Adipose tissue (tissue), 3 donors: ENCODE data around the gene MYEOV. TPM values are rescaled to one million over a fixed set of nuclear protein-coding genes. Genes with fewer than 3 reads are reported as not detected.

ENCODE experiments used
- H3K27ac ChIP-seq: one replicate; pipeline ENCODE4 v1.5.1; 2013; ENCODE audit warnings: low read depth, low read length
- WGBS, 3 donors: extraction: QIAGEN DNeasy Blood & Tissue Kit; methylation state at CpG; one replicate each; pipeline ENCODE4 v1.1.7; 2013; 5-methylcytosine and 5-hydroxymethylcytosine counted together
- polyA plus RNA-seq, 3 donors: library from polyadenylated mRNA; stranded (reverse); fragments of 200-250 nt; gene quantifications; one replicate each; pipeline ENCODE4 v1.2.3, GENCODE V29; 2013
- donor health status: healthy with polysubstance abuse.
- donor health status: Bipolar disorder and iron deficiency.
- donor health status: healthy.

Gene MYEOV
- polyA plus RNA-seq, 3 donors: 0.44 to 15.9 (median 0.79) TPM

DNA sequence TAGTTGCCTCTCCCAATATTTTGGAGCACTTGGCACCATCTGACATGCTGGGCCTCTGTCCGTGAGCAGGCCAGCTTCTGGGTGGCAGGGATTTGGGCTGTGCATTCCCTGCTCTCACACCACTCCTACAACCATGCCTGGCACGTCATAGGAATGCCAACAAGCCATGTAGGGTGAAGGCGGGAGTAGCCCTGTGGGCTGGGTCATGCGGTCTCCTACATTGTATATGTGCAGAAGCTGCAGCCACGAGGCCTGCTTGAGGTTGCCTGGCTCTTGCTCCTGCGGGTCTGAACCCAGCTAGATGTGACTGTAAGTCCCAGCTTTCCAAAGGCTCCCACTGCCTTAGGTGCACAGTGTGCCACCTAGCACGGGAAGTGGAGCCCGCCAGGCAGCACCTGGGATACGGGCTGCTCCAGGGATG lies 14.5 kb downstream of the MYEOV start:
- 94 to 96% (median 95%) methylated on average over 9 of the region's 9 CpGs for WGBS, 3 donors
- H3K27ac ChIP-seq: no peak overlapping the region

DNA sequence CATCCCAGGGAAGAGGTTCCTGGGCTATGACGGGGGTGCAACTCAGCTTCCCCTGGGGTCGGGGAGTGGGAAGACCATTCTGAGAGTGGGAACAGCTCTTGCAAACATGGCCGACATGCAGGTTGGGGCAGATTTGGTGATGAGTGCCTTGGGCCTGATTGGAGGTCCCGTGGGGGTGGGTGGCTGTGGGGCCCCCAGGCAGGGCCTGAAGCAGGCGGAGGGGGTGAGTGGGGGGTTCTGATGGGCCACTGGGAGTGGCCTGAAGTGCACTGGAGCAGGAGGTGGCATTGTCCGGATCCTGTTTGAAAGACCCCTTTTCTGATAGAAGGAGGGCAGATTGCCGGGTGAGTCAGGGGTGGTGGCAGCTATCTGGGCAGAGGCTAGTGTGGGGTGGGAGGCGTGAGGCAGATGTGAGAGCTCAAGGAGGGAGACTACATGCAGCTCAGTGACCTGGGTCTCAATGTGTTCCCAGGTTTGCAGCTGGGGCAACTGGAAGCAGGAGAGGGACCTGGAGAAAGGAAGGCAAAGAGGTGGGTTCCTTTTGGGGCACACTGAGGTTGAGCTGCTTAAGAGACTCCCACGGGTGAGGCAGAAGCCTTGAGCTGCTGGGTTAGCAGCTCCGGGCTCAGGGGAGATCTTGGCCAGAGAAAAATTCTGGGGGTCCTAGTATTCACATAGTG lies 15.1 kb downstream of the MYEOV start:
- WGBS, 3 donors: 94 to 96% (median 96%) methylated on average over 10 of the region's 10 CpGs
- no peak overlapping the region for H3K27ac ChIP-seq

DNA sequence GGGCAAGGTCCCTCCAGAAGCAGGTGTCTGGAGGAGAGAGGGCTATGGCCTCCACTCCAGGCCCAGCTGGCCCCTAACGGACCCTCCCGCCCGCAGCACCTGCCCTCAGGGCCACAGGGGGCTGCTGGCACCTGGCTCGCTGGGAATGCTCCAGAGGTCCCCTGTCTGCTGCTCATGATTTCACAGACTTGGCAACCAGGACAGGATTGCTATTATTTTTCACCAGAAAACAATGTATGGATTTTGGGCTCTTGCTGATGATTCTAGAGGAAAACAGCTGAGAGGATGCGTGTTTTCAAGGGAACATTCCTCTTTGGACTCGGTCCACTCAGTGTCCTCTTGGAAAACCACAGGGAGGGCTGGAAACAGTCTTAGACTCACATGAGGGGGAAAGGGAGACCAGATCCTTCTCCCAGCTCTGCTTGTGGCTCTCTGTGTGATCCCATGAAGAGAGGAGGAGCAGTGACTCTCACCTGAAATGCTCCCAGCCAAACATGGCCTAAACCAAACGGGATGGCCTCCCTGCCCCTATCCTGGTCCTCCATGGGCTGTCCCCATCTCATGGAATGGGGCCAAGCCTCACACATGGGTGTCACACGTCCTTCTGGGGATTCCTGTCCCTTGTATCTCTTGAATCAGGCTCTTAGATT lies 15.8 kb downstream of the MYEOV start:
- no peak overlapping the region for H3K27ac ChIP-seq
- WGBS, 3 donors: 77 to 86% (median 82%) methylated on average over 8 of the region's 8 CpGs

DNA sequence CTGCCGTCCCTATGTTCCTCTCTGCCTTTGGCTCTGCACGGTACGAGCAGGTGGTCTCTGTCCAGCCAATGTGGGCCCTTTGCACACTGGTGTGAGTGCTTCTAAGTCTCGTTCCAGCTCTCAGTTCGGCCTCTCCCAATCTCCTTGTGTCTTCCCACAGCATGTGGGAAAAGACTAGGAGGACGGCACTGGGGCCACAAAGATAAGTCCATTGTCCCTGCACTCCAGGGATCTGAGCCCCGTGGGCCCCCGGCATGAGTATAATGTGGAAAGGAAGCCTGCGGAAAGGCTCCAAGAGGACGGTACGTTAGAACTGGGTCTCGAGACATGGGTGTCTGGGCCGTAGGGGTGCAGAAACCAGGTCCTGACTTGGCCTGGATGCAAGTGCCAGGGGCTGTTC lies 16.4 kb downstream of the MYEOV start:
- WGBS, 3 donors: 86 to 94% (median 94%) methylated on average over 13 of the region's 13 CpGs
- no peak overlapping the region for H3K27ac ChIP-seq

DNA sequence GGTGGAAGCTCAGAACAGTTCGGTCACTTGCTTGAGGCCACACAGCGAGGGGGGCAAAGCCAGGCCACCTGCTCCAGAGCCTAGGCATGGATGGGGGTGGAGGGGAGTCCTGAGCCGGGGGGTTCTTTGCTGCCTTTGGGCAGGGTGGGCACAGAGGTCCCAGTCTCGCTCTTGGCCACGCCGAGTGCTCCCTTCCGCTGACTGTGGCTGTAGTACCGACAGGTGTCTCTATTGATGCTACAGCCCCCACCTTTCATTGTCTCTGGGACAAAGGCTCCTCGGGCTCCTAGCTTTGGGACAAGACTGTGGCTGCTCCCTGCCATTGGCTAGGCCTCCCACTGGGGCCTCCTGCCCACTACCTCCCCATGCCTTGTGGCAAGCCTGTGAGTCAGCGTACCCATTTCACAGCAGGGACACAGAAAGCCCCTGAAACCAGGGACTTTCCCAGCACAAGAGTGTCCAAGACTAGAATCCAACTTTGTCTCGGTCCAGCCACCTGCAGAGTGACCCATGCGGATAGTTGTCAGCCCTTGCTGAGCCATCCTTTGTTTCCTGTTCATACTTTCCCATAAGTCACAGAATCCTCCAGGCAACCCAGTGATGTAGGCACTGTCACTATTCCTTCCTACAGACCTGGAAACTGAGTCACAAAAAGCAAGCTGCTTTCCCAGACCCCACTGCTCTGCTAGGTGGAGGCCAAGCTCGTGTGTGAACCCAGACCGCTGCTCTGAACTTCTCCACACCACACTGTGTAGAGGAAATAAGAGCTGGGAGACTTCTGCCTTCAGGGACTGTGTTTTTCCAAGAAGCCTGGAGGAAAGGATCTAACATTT lies 17.2 kb downstream of the MYEOV start:
- H3K27ac ChIP-seq: no peak overlapping the region
- 78 to 90% (median 85%) methylated on average over 14 of the region's 14 CpGs for WGBS, 3 donors

DNA sequence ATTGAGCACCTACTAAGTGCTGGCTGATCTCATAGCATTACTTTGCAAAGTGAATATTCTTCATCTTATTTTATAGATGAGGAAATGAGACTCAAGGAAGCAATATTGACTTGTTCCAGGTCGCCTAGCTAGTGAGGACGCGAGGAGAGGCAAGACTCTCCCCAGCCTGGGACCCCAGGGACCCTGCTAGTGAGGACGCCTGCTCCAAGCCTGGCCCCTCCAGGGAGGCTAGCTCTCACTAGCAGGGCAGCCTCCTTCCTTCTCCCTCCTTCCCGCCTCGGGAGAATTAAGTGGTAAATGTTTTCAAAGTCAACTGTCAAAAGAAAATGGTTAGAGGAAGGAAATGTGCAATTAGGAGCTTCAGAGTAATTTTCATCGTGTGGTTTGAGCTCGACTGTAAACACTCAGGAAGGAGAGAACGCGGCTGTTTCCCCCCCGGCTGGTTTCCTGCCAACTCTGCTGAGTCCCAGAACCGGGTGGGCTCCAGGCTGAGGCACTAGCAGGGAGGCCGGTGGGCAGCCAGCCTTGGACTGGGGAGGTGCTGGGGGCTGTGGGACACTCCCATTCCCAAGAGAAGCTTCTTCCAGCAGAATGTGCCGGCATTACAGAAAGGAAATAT lies 17.9 kb downstream of the MYEOV start:
- 21 to 60% (median 22%) methylated on average over 14 of the region's 14 CpGs for WGBS, 3 donors
- no peak overlapping the region for H3K27ac ChIP-seq

DNA sequence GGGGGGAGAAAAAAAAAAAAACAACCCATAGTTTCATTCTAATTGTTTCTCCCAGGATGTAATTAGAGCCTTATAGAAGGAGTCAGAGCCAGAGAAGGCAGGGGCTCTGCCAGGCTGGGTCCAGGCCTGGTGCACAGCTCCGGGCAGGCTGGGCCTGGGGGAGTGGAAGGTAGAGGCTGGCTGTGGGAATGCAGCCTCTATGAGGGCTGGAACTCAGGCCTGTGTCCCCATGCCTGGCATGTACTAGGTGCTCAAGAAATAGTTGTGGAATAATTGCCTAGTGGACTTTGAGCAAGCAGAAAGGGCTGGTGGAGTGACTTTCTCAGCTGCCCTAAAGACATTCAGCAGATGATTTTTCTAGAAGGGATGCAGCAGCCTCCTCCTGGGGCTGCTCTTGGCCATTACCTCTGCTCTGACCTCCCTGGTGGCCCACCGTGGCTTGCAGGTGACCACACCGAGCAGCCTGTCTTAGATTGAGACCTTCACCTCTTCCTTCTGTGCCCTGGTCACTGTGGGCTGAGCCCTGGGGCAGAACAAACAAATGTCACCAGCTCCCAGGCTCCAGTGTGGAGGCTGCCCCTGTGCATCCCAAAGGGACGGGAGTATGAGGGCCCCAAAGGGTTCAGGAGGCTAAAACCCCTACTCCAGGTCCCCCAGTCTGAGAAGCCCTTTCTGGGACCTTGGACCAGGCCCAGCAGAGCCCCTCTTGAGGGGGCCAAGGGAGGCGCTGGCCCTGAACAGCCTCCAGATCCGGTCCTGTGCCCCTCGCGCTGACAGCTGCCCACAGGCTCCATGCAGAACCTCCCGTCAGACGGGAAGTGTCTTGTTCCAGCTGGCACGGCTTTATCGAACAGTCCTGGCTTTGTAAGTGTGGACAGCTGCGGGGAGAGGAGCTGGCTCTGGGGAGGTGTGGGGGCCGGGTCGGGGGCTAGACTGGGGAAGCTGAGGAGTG lies 18.8 kb downstream of the MYEOV start:
- 25 to 51% (median 27%) methylated on average over 15 of the region's 15 CpGs for WGBS, 3 donors
- H3K27ac ChIP-seq: no peak overlapping the region

DNA sequence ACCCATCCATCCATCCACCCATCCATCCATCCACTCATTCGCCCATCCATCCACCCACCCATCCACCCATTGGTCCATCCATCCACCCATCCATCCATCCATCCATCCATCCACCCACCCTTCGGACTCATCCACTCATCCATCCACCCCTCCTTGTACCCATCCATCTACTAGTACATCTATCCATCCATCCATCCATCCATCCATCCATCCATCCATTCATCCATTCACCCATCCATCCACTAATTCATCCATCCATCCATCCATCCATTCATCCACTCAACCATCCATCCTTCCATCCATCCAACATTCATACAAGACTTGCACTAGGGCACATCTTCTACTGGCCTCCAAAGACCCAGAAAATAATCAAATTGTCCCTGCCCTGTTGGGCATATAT lies 20.0 kb downstream of the MYEOV start:
- H3K27ac ChIP-seq: no peak overlapping the region
- WGBS, 3 donors: 87 to 92% (median 90%) methylated on average over 1 of the region's 2 CpGs

DNA sequence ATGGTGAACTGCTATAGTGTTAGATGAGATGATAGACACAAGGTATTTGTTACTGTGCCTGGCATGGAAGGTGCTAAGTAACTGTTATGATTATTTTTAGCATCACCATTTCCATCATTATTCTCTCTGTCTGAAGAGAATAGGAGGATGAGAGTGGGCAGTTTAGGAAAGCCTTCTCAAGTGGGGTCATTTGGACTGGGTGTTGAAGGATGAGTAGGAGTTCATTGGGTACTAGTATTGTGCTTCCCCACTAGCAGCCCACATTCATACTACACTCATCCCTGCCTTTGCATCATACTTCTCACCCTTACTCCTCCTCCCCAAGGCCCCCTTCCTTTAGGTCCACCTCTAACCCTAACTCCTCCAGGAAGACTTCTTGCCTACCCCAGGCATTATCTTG lies 20.6 kb downstream of the MYEOV start:
- no peak overlapping the region for H3K27ac ChIP-seq

DNA sequence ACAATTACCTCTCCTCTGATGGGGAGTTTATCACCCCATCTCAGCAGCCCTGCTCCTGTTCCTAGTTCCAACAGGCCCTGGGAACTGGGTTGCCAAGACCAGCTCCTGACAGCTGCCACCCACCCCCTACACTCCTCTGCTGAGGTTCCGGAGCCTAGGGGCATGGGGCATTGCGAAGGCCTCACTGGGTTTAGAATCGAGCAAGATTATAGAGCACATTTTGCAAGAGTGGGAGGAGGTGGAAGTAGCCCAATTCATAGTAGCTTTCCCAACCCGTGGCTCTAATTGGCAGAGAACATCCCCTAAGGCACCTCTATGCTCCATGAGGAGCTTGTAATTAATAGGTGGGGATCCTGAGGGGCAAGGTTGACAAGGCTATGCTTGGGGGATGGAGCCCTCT lies 23.0 kb downstream of the MYEOV start:
- 41 to 86% (median 62%) methylated on average over 4 of the region's 4 CpGs for WGBS, 3 donors
- no peak overlapping the region for H3K27ac ChIP-seq

DNA sequence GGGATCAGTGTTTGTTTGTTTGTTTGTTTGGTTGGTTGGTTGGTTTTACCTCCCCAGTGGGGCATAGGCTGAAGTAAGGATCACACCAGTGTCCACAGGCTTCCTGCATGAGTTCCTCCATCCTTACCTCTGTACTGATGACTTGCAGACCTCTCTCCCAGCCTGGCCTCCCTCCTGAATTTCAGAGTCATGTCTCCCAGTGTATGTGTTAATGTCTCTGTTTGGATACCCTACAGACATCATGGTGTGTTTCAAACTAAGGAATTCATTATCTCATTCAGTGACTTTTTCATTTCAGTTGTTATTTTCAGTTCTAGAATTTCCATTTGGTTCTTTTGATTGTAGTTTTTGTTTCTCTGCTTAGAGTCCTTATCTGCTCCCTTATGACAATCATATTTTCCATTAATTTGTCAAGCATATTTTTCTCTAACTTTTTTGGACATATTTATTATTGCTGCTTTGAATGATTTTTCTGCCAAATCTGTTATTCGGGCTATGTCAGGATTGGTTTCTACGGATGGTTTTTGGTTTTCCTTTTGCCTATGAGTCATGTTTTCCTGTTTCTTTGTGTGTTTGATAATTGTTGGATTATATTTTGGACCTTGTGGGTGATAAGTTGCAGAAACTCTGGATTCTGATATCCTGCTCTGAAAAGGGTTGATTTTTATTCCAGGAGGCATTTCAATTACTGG lies 23.6 kb downstream of the MYEOV start:
- 25 to 72% (median 25%) methylated on average over 2 of the region's 2 CpGs for WGBS, 3 donors
- no peak overlapping the region for H3K27ac ChIP-seq

DNA sequence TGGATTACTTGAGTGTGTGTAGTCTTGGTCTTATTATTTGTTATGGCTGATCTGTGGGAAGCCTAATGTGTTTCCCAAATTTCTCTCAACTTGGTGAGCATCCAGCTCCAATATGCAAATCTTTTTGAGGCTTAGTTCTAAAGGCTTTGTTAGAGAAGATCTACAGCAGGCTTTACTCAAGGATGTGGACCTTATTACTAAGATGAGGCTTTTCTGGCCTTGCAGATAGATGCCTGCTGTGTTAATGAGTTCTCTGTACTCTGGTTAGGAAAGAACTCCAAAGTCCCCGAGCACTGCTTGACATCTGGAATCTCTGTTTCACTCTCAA lies 24.1 kb downstream of the MYEOV start:
- 57 to 96% (median 67%) methylated on average over 1 of the region's 1 CpG for WGBS, 3 donors
- H3K27ac ChIP-seq: no peak overlapping the region

DNA sequence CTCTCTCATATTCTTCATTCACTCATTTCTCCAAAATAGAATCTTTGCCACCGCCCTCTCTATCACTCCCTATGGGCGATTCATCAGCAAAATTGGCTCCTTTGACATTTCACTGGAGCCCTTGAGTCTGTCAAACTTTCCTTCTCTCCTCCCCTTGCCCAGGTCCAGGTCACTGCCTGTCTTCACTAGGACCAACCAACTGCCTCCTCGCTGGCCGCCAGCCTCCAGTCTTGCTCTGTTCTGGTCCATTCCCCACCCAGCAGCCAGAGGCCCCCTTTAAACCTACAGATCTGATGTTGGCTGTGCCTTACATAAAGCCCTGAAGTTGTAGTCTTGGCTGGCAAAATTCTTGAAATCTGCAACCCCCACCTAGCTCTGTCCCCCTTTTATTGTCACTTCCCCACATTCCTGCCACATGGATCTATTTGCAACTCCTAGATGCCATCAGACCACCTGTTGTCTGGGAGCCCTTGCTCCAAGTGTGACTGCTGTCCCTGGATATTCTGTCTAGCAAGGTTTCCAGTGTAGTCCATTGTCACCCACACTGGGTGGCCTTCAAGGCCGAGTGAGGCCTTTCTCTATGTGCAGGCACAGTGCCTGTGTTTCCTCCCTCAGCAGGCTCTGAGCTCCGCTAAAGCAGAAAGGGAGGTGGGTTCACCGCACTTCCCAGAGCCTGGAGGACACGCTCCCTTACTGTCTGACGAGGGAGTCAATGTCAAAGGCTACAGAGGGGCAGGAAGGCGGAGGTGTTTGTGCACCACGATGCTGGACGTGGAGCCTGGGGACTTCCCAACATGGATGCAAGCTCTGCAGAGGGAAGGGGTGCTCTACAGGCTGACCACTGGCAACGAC lies 25.5 kb downstream of the MYEOV start:
- 87 to 89% (median 89%) methylated on average over 13 of the region's 13 CpGs for WGBS, 3 donors
- H3K27ac ChIP-seq: no peak overlapping the region

DNA sequence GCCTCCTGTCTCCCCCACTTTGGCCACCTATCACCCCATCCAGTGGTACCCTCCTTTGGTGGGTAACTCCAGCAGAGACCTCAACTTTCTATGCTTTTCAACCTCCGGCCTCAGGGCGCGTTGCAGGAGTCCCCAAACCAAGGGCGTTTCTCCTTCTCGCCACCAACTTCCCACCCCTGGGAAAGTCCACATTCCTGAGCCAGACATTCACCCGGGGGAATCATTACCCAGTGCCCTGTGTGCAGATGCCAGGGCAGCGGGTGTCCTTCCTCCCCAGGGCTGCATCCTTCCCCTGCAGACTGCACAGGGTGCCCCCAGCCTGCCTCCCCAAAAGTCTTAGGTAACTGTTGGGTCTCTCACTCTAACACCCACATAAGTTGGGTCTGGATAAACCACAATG lies 26.4 kb downstream of the MYEOV start:
- 63 to 94% (median 85%) methylated on average over 7 of the region's 7 CpGs for WGBS, 3 donors
- no peak overlapping the region for H3K27ac ChIP-seq

DNA sequence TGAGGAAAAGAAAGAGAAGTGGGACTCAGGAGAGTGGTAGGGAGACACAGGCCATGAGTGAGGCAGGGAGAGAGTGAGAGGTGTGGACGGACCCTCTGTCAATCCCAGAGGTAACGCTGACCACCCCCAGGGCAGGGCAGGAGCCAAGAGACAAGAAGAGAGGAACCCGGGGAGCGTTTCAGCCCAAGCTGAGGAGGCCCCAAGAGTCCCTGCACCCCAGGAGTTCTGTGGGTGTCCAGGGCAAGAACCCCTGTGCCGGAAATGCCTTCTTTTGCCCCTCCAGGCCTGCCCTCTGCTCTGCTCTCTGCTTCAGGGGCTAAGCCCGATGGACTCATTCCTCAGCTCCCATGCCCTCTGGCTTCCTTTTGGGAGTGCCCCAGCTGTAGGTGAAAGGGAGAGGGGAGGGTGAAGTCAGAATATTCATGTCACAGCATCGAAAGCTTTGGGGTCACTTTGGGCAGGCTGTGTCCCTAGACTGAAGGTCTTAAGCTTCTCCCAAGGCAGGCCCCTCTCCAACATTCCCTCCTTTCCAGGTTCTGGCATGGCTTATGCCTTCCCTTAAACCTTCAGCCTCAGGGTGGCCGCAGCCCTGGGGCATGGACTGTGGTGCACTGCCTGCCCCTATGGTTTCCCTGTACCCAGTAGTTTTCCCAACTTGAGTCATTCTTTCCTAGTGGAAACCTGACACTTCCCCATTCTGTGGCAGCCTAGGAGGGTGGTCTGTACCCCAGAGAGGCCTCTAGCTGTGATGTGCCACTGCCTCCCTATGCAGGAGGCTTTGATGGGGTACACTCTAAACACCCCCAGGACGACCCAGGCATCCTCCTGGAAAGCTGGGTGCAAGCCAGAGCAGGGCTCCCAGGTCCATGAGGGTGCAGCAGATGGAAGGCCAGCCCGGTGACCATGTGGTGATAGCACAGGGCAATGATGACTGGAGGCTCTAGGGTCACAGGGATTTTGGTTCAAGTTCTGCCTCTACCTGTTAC lies 27.1 kb downstream of the MYEOV start:
- 86 to 90% (median 88%) methylated on average over 10 of the region's 10 CpGs for WGBS, 3 donors

DNA sequence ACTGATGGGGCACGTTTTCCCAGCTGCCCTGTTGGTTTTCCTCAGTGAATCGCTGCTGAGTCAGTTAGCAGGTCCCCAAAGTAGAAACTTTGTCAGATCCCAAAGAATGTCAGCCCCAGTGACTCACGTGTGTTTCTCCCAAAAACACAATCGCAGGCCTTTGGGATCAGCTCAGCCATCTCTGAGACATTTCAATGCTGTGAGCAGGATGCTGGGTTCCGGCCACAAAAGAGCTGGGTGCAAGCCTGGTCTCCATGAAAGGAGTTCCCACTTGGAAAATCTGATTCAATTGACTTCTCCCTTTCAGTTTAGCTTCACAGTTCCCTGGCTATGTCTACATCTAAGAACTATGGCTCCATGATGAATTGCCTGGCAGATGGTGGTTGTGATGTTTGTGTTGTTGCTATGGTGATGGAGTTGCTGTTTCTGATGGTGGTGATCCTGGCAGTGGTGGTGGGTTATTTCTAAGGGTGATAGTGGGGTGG lies 28.0 kb downstream of the MYEOV start:
- WGBS, 3 donors: 85 to 89% (median 87%) methylated on average over 5 of the region's 5 CpGs
- no peak overlapping the region for H3K27ac ChIP-seq

More for the DNA sequence above, 27.1 kb downstream of the MYEOV start:
- no peak overlapping the region for H3K27ac ChIP-seq
